ENCODE data around the gene TMUB2. TPM values are rescaled to one million over a fixed set of nuclear protein-coding genes. Genes with fewer than 3 reads are reported as not detected.

The TMUB2 gene
- total and polyA plus RNA-seq, 10 donors, result 26.8 to 59.0 (median 43.6) TPM

DNA sequence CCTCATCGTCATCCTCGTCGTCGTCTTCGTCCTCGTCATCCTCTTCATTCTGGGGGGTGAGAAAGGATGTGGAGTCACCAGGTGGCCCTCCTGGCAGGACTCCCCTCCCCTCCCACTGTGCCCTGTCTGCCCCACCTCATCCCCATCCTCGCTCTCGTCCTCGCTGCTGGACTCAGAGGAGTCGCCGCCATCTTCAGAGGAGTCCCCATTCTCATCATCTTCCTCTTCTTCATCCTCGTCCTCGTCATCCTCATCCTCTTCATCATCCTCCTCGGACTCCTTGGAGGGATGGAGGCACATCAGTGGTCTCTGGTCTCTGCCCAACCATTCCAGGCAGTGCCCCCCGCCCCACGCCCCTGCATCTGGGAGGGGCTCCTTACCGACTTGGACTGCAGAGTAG lies 20.5 kb downstream of the TMUB2 start:
- WGBS, 5 donors, result 89 to 96% (median 92%) methylated on average over 12 to 17 of the region's 17 CpGs
- peaks cover 0 to 64% (median 54%) of the 10 kb centered on the region in 6 donors for H3K36me3 ChIP-seq

DNA sequence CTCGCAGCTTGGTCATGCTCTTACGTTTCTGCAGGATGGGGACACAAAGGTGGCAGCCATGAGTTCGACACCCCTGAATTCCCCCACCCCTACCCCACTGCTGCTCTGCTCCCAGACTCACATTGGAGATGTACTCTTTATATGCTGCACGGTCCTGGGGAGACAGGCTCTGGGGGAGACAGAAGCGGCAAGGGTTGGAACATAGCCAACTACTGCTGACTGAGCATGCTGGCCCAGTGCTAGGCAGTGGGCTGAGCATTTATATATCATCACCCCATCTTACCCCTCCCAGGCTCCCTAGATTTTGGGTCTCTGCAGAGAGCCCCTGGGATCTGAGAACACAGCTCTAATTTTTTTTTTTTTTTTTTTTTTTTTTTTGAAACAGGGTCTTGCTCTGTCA lies 21.0 kb downstream of the TMUB2 start:
- Histone ChIP-seq H3K36me3 (peaks cover 0 to 68% (median 58%) of the 10 kb centered on the region in 6 donors), H3K4me3 (no peak overlapping the region), H3K27me3 (replicated peaks in 1 of 7) (no peaks in the 10 kb centered on the region), H3K27ac (no peak overlapping the region), H3K9me3 (no peaks in the 10 kb centered on the region), H3K4me1 (peaks cover 14 to 67% (median 41%) of the 10 kb centered on the region in 6 donors)
- WGBS, 5 donors, result 83 to 93% (median 86%) methylated on average over 5 of the region's 5 CpGs
- intact Hi-C loops (cut with DNase I; ENCODE audit: low total_unique reads), result no loop called here
- TF ChIP-seq POLR2A (IDR thresholded peaks at IDR 0.05) (no peak), POLR2AphosphoS5 (IDR thresholded peaks at IDR 0.05) (no peak)
- TF ChIP-seq, protein P1, sequence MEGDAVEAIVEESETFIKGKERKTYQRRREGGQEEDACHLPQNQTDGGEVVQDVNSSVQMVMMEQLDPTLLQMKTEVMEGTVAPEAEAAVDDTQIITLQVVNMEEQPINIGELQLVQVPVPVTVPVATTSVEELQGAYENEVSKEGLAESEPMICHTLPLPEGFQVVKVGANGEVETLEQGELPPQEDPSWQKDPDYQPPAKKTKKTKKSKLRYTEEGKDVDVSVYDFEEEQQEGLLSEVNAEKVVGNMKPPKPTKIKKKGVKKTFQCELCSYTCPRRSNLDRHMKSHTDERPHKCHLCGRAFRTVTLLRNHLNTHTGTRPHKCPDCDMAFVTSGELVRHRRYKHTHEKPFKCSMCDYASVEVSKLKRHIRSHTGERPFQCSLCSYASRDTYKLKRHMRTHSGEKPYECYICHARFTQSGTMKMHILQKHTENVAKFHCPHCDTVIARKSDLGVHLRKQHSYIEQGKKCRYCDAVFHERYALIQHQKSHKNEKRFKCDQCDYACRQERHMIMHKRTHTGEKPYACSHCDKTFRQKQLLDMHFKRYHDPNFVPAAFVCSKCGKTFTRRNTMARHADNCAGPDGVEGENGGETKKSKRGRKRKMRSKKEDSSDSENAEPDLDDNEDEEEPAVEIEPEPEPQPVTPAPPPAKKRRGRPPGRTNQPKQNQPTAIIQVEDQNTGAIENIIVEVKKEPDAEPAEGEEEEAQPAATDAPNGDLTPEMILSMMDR (IDR thresholded peaks at IDR 0.05 in 8 of 11, conservative IDR thresholded peaks at IDR 0.05 in 3 of 11), result no peak
- DNase-seq, result no peak

More for the DNA sequence above, 20.5 kb downstream of the TMUB2 start:
- Histone ChIP-seq H3K4me3 (no peak overlapping the region), H3K9me3 (no peaks in the 10 kb centered on the region), H3K27ac (no peak overlapping the region), H3K4me1 (peaks cover 14 to 65% (median 40%) of the 10 kb centered on the region in 6 donors), H3K27me3 (replicated peaks in 1 of 7) (no peaks in the 10 kb centered on the region)
- TF ChIP-seq, protein P1 (IDR thresholded peaks at IDR 0.05 in 8 of 11, conservative IDR thresholded peaks at IDR 0.05 in 3 of 11), result no peak
- TF ChIP-seq POLR2A (IDR thresholded peaks at IDR 0.05) (no peak), POLR2AphosphoS5 (IDR thresholded peaks at IDR 0.05) (no peak)
- intact Hi-C loops (cut with DNase I; ENCODE audit: low total_unique reads), result no loop called here
- DNase-seq, result no peak

DNA sequence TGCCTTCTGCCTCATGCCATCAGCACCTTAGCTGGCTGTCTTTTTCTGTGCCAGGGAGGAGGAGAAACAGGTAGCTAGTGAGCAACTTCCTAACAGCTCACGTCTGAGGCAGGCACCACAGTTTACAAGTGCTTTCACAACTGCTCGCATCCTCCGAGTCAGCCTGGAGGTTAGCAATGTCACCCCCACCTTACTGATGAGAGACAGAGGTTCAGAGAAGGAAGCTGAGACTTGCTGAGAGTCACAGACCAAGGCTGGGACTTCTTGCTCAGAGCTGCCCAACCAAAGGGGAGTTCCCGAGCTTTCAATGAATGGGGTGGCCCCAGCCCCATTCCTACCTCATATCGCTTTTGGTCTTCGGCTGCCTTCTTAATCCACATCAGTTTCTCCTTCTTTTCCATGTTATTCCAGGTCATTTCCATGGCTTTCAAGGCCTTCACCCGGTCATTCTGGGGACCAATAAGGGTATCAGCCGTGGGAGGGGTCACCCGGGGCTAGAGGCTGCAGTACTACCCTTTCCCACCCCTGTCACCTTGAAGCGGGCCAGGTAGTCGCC lies 23.1 kb downstream of the TMUB2 start:
- TF ChIP-seq POLR2AphosphoS5 (IDR thresholded peaks at IDR 0.05) (no peak), POLR2A (IDR thresholded peaks at IDR 0.05) (no peak)
- TF ChIP-seq, protein P1 (IDR thresholded peaks at IDR 0.05 in 8 of 11, conservative IDR thresholded peaks at IDR 0.05 in 3 of 11), result no peak
- Histone ChIP-seq H3K9me3 (no peaks in the 10 kb centered on the region), H3K27me3 (replicated peaks in 1 of 7) (no peaks in the 10 kb centered on the region), H3K4me1 (peaks cover 15 to 68% (median 36%) of the 10 kb centered on the region in 6 donors), H3K36me3 (peaks cover 0 to 89% (median 76%) of the 10 kb centered on the region in 6 donors), H3K27ac (peak overlapping the region in 5 of 8 donors; percentile 49 to 79 (median 67)), H3K4me3 (peak overlapping the region in 4 of 8 donors; percentile 1 to 48 (median 10))
- WGBS, 5 donors, result 56 to 76% (median 63%) methylated on average over 11 of the region's 11 CpGs
- DNase-seq, result no peak
- intact Hi-C loops (cut with DNase I; ENCODE audit: low total_unique reads), result no loop called here

DNA sequence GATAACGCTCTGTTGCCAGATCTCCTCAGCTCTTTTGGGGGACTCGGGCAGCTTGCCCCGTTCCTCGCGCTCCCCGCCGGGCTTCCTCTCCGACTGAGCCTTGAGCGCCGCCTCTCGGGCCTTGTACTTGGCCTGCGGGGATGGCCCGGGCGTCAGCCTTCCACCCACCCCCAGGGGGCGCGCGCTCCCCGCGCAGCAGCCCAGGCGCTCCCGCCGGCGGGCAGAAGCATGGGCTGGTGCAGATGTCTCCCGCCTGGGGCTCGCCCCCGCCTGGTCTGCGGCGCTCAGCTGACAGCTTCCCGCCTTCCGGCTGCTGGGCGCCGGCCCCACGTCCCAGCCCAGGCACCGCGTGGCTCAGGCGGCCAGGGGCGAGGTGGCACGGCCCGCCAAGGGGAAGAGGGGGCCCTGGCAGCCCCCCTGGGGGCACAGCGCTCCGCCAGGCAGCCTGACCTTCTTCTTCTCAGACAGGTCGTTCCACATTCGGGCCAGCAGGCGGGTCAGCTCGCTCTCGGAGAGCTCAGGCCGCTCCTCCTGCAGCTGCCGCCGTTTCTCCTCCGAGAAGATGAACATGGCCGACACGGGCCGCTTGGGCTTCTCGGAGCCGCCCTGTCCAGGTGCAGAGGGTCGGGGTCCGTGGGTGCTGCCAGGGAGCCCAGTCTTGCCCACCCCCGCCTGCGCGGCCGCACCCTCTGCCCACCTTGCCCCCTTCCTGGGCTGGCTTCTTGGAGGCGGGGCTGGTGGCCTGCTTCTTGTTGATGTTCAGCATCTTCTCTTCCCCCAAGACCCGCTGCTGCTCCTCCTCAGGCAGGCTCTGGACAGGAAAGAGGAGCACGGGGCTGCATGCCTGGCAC lies 23.8 kb downstream of the TMUB2 start:
- peaks cover 0 to 96% (median 83%) of the 10 kb centered on the region in 6 donors for H3K36me3 ChIP-seq
- intact Hi-C loops (cut with DNase I; ENCODE audit: low total_unique reads), result no loop called here
- H3K27me3 ChIP-seq (replicated peaks in 1 of 7), result no peaks in the 10 kb centered on the region
- peaks cover 19 to 75% (median 43%) of the 10 kb centered on the region in 6 donors for H3K4me1 ChIP-seq
- WGBS, 5 donors, result 17 to 35% (median 29%) methylated on average over 34 to 64 of the region's 64 CpGs
- H3K27ac ChIP-seq, result peak overlapping the region in 7 of 8 donors; percentile 41 to 79 (median 62)
- no peaks in the 10 kb centered on the region for H3K9me3 ChIP-seq
- TF ChIP-seq, protein P1 (IDR thresholded peaks at IDR 0.05 in 8 of 11, conservative IDR thresholded peaks at IDR 0.05 in 3 of 11), result peak; percentile 98 to 100 (median 99)
- TF ChIP-seq POLR2A (IDR thresholded peaks at IDR 0.05) (no peak), POLR2AphosphoS5 (IDR thresholded peaks at IDR 0.05) (peak; percentile 85 to 93 (median 86))
- peak overlapping the region in 5 of 8 donors; percentile 1 to 48 (median 10) for H3K4me3 ChIP-seq
- DNase-seq, result peak; percentile 99

Data from spleen (tissue), 11 donors.